CD4-positive, alpha-beta memory T cell (primary cell): ENCODE measurements around the gene GAREM1. TPM values are rescaled to one million over a fixed set of nuclear protein-coding genes. Genes with fewer than 3 reads are reported as not detected.

Experiments
- CTCF ChIA-PET: fragments of 350-600 bp; sonication (Branson Sonifier 250); formaldehyde crosslinking; loops from one replicate; lab custom pipeline; 2021; ENCODE audit warnings: inconsistent platforms; ENCODE audit not compliant: partially characterized antibody; lab: Charles Lee
- POLR2A ChIA-PET: fragments of 350-600 bp; sonication (Branson Sonifier 250); formaldehyde crosslinking; loops from one replicate; lab custom pipeline; 2021; ENCODE audit not compliant: partially characterized antibody; lab: Charles Lee
- DNase-seq, 5 donors: peaks; one replicate each; pipeline versions ENCODE4 v3.0.0 to v3.0.0-alpha.2; 2020 to 2022; ENCODE audit warnings: mixed read lengths in 1 of 5
- H3K27ac ChIP-seq: one replicate; pipeline ENCODE4 v1.7.0; 2013; ENCODE audit warnings: low read depth, low read length
- H3K27me3 ChIP-seq: 2 replicates; pipeline ENCODE4 v1.7.0; 2013; ENCODE audit warnings: mild to moderate bottlenecking, low read length, moderate library complexity; ENCODE audit not compliant: insufficient read depth
- H3K36me3 ChIP-seq: 2 replicates; pipeline ENCODE4 v1.7.0; 2013; ENCODE audit warnings: mild to moderate bottlenecking, low read length, moderate library complexity; ENCODE audit not compliant: insufficient read depth
- H3K4me1 ChIP-seq: 2 replicates; pipeline ENCODE4 v1.7.0; 2013; ENCODE audit warnings: mild to moderate bottlenecking, low read length, moderate library complexity; ENCODE audit not compliant: insufficient read depth
- H3K4me3 ChIP-seq, 2 donors: one replicate each; pipeline ENCODE4 v1.7.0; 2013; ENCODE audit warnings: low read length in 2 of 2, mild to moderate bottlenecking in 1 of 2
- H3K9me3 ChIP-seq, 2 donors: one replicate each; pipeline ENCODE4 v1.7.0; 2013; ENCODE audit warnings: low read length in 2 of 2, control low read depth in 1 of 2; ENCODE audit not compliant: control insufficient read depth in 1 of 2
- H3K27ac Mint-ChIP-seq, 7 donors: one replicate each; pipeline ENCODE4 v1.8.0; 2020 to 2021; ENCODE audit warnings: mixed read lengths in 7 of 7, mild to moderate bottlenecking in 6 of 7, inconsistent platforms in 3 of 7, moderate library complexity in 3 of 7
- H3K27me3 Mint-ChIP-seq, 2 donors: one replicate each; pipeline ENCODE4 v1.8.0; 2020 to 2021; ENCODE audit warnings: mixed read lengths in 2 of 2
- H3K36me3 Mint-ChIP-seq, 2 donors: one replicate each; pipeline ENCODE4 v1.8.0; 2020 to 2021; ENCODE audit warnings: mixed read lengths in 2 of 2, inconsistent platforms in 1 of 2, mild to moderate bottlenecking in 1 of 2
- H3K4me1 Mint-ChIP-seq, 4 donors: one replicate each; pipeline ENCODE4 v1.8.0; 2020 to 2021; ENCODE audit warnings: mixed read lengths in 4 of 4, mild to moderate bottlenecking in 1 of 4
- H3K4me3 Mint-ChIP-seq, 8 donors: one replicate each; pipeline ENCODE4 v1.8.0; 2020 to 2021; ENCODE audit warnings: mixed read lengths in 8 of 8, mild to moderate bottlenecking in 7 of 8, moderate library complexity in 6 of 8, inconsistent platforms in 3 of 8
- H3K9me3 Mint-ChIP-seq, 8 donors: one replicate each; pipeline ENCODE4 v1.8.0; 2020 to 2021; ENCODE audit warnings: mixed read lengths in 8 of 8, mild to moderate bottlenecking in 5 of 8, inconsistent platforms in 3 of 8, moderate library complexity in 1 of 8
- intact Hi-C: fragments of 100-400 bp; cut with micrococcal nuclease; formaldehyde crosslinking; loops from one replicate; pipeline ENCODE4 v1.15.1; 2023
- polyA plus RNA-seq, 2 donors: library from polyadenylated mRNA; unstranded; fragments of 300-500 nt; fragmentation: Illumina TruSeq; gene quantifications; one replicate each; pipeline ENCODE4 v1.2.3, GENCODE V29; 2021
- total RNA-seq, 2 experiments: library from RNA; stranded (reverse); gene quantifications; one replicate each; pipeline ENCODE4 v1.2.3, GENCODE V29; 2021

GAREM1 gene
- total and polyA plus RNA-seq, 4 experiments from 2014 or later, result 0.28 to 1.1 (median 0.52) TPM; not detected in 1

- Mint-ChIP-seq H3K9me3 (peaks cover 0 to 4% (median 0%) of the 10 kb centered on the region in 8 donors), H3K36me3 (no peaks in the 10 kb centered on the region), H3K27me3 (peaks cover 2 to 3% of the 10 kb centered on the region in 2 donors), H3K4me1 (no peaks in the 10 kb centered on the region), H3K4me3 (no peak overlapping the region), H3K27ac (no peak overlapping the region)
- no peak overlapping the region for H3K27ac ChIP-seq
- no peaks in the 10 kb centered on the region for H3K27me3 ChIP-seq
- ChIA-PET CTCF (no interaction called here), POLR2A (no interaction called here)
- H3K4me1 ChIP-seq, result no peaks in the 10 kb centered on the region
- DNase-seq, result no peak
- intact Hi-C loops, result no loop called here
- H3K9me3 ChIP-seq, result no peaks in the 10 kb centered on the region
- no peak overlapping the region for H3K4me3 ChIP-seq
- H3K36me3 ChIP-seq, result no peaks in the 10 kb centered on the region
Measured at GRCh38 chr18:32383050-32383819, 87.4 kb downstream of the GAREM1 start.

GRCh38 chr18:32381761-32382160 lies 88.9 kb downstream of the GAREM1 start:
- ChIA-PET POLR2A (no interaction called here), CTCF (no interaction called here)
- Mint-ChIP-seq H3K27ac (no peak overlapping the region), H3K36me3 (no peaks in the 10 kb centered on the region), H3K4me3 (no peak overlapping the region), H3K4me1 (no peaks in the 10 kb centered on the region), H3K27me3 (peaks cover 2 to 3% of the 10 kb centered on the region in 2 donors), H3K9me3 (peaks cover 0 to 4% (median 0%) of the 10 kb centered on the region in 8 donors)
- no peaks in the 10 kb centered on the region for H3K36me3 ChIP-seq
- no peaks in the 10 kb centered on the region for H3K27me3 ChIP-seq
- H3K4me3 ChIP-seq, result no peak overlapping the region
- no peak for DNase-seq
- H3K27ac ChIP-seq, result no peak overlapping the region
- intact Hi-C loops, result no loop called here
- H3K4me1 ChIP-seq, result no peaks in the 10 kb centered on the region
- H3K9me3 ChIP-seq, result no peaks in the 10 kb centered on the region

GRCh38 chr18:32380559-32380958 lies 90.1 kb downstream of the GAREM1 start:
- no peaks in the 10 kb centered on the region for H3K9me3 ChIP-seq
- H3K4me1 ChIP-seq, result no peaks in the 10 kb centered on the region
- peaks cover 0 to 3% of the 10 kb centered on the region in 2 donors for H3K27me3 Mint-ChIP-seq
- no peak overlapping the region for H3K4me3 ChIP-seq
- intact Hi-C loops, result no loop called here
- no peaks in the 10 kb centered on the region for H3K27me3 ChIP-seq
- H3K4me1 Mint-ChIP-seq, result no peaks in the 10 kb centered on the region
- no peak overlapping the region for H3K4me3 Mint-ChIP-seq
- H3K27ac ChIP-seq, result no peak overlapping the region
- H3K9me3 Mint-ChIP-seq, result peaks cover 0 to 4% (median 0%) of the 10 kb centered on the region in 8 donors
- H3K36me3 ChIP-seq, result no peaks in the 10 kb centered on the region
- no peaks in the 10 kb centered on the region for H3K36me3 Mint-ChIP-seq
- H3K27ac Mint-ChIP-seq, result no peak overlapping the region
- no peak for DNase-seq
- POLR2A ChIA-PET, result no interaction called here
- CTCF ChIA-PET, result no interaction called here

- no peak for DNase-seq
- H3K27me3 Mint-ChIP-seq, result peaks cover 0 to 3% of the 10 kb centered on the region in 2 donors
- intact Hi-C loops, result no loop called here
- ChIA-PET POLR2A (no interaction called here), CTCF (no interaction called here)
- H3K27ac Mint-ChIP-seq, result no peak overlapping the region
- H3K9me3 Mint-ChIP-seq, result peaks cover 0 to 4% (median 0%) of the 10 kb centered on the region in 8 donors
- no peaks in the 10 kb centered on the region for H3K4me1 ChIP-seq
- no peak overlapping the region for H3K4me3 ChIP-seq
- H3K27ac ChIP-seq, result no peak overlapping the region
- H3K4me1 Mint-ChIP-seq, result no peaks in the 10 kb centered on the region
- no peak overlapping the region for H3K4me3 Mint-ChIP-seq
- H3K9me3 ChIP-seq, result no peaks in the 10 kb centered on the region
- no peaks in the 10 kb centered on the region for H3K27me3 ChIP-seq
- no peaks in the 10 kb centered on the region for H3K36me3 Mint-ChIP-seq
- no peaks in the 10 kb centered on the region for H3K36me3 ChIP-seq
Measured at GRCh38 chr18:32379891-32380290, 90.8 kb downstream of the GAREM1 start.

GRCh38 chr18:32378705-32379104 lies 92.0 kb downstream of the GAREM1 start:
- no peak overlapping the region for H3K4me3 Mint-ChIP-seq
- H3K4me1 Mint-ChIP-seq, result no peaks in the 10 kb centered on the region
- H3K36me3 ChIP-seq, result no peaks in the 10 kb centered on the region
- CTCF ChIA-PET, result no interaction called here
- H3K27me3 ChIP-seq, result no peaks in the 10 kb centered on the region
- no peak overlapping the region for H3K27ac Mint-ChIP-seq
- intact Hi-C loops, result no loop called here
- no peaks in the 10 kb centered on the region for H3K36me3 Mint-ChIP-seq
- peaks cover 0 to 3% of the 10 kb centered on the region in 2 donors for H3K27me3 Mint-ChIP-seq
- no peak for DNase-seq
- H3K4me3 ChIP-seq, result no peak overlapping the region
- H3K9me3 Mint-ChIP-seq, result peaks cover 0 to 4% (median 0%) of the 10 kb centered on the region in 8 donors
- H3K4me1 ChIP-seq, result no peaks in the 10 kb centered on the region
- POLR2A ChIA-PET, result no interaction called here
- H3K9me3 ChIP-seq, result no peaks in the 10 kb centered on the region
- no peak overlapping the region for H3K27ac ChIP-seq

GRCh38 chr18:32373995-32374394 lies 96.7 kb downstream of the GAREM1 start:
- Histone ChIP-seq H3K4me1 (no peaks in the 10 kb centered on the region), H3K9me3 (no peaks in the 10 kb centered on the region), H3K27ac (no peak overlapping the region), H3K27me3 (no peaks in the 10 kb centered on the region), H3K4me3 (no peak overlapping the region), H3K36me3 (no peaks in the 10 kb centered on the region)
- no peak overlapping the region for H3K27ac Mint-ChIP-seq
- H3K4me1 Mint-ChIP-seq, result no peaks in the 10 kb centered on the region
- no peaks in the 10 kb centered on the region for H3K36me3 Mint-ChIP-seq
- peaks cover 2 to 3% of the 10 kb centered on the region in 2 donors for H3K27me3 Mint-ChIP-seq
- no peak overlapping the region for H3K4me3 Mint-ChIP-seq
- H3K9me3 Mint-ChIP-seq, result peaks cover 0 to 4% (median 0%) of the 10 kb centered on the region in 8 donors
- intact Hi-C loops, result no loop called here
- POLR2A ChIA-PET, result no interaction called here
- CTCF ChIA-PET, result no interaction called here
- no peak for DNase-seq

- H3K27me3 ChIP-seq, result no peaks in the 10 kb centered on the region
- ChIA-PET CTCF (no interaction called here), POLR2A (no interaction called here)
- no peaks in the 10 kb centered on the region for H3K36me3 ChIP-seq
- no peaks in the 10 kb centered on the region for H3K4me1 Mint-ChIP-seq
- intact Hi-C loops, result no loop called here
- H3K4me3 Mint-ChIP-seq, result no peak overlapping the region
- no peak for DNase-seq
- H3K36me3 Mint-ChIP-seq, result no peaks in the 10 kb centered on the region
- H3K9me3 Mint-ChIP-seq, result peaks cover 0 to 2% (median 0%) of the 10 kb centered on the region in 8 donors
- H3K27ac Mint-ChIP-seq, result no peak overlapping the region
- H3K4me3 ChIP-seq, result no peak overlapping the region
- H3K27me3 Mint-ChIP-seq, result peaks cover under 1 to 3% of the 10 kb centered on the region in 2 donors
- no peaks in the 10 kb centered on the region for H3K4me1 ChIP-seq
- H3K9me3 ChIP-seq, result no peaks in the 10 kb centered on the region
- H3K27ac ChIP-seq, result no peak overlapping the region
Measured at GRCh38 chr18:32373505-32373904, 97.2 kb downstream of the GAREM1 start.
